Measurements from ENCODE around the gene SAMD7. TPM values are rescaled to one million over a fixed set of nuclear protein-coding genes. Genes with fewer than 3 reads are reported as not detected.

SAMD7 gene
- total and polyA plus RNA-seq, 9 of the 15 experiments (the other 6 are each of a cell fraction or from before 2014, with no cell fraction given), result not detected

DNA sequence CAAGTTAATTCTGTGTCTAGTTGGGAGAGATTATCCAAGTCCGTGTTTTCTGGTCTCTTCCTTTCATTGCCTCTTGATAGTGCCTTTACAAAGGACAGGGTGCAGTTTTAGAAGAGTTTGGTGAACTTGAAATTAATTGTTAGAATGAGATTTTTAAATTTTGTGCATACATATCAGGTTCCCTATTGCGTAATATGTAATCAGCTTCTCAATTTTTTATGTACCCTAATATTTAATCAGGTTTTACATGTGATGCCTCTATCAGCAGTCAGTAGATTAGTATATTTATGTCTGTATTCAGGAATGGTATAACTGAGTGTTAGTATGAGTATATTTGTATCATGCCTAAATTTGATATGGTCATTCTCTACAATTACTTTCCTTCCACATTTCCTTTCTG, 60.1 kb downstream of the SAMD7 start (continued):
- TF ChIP-seq, protein P1, sequence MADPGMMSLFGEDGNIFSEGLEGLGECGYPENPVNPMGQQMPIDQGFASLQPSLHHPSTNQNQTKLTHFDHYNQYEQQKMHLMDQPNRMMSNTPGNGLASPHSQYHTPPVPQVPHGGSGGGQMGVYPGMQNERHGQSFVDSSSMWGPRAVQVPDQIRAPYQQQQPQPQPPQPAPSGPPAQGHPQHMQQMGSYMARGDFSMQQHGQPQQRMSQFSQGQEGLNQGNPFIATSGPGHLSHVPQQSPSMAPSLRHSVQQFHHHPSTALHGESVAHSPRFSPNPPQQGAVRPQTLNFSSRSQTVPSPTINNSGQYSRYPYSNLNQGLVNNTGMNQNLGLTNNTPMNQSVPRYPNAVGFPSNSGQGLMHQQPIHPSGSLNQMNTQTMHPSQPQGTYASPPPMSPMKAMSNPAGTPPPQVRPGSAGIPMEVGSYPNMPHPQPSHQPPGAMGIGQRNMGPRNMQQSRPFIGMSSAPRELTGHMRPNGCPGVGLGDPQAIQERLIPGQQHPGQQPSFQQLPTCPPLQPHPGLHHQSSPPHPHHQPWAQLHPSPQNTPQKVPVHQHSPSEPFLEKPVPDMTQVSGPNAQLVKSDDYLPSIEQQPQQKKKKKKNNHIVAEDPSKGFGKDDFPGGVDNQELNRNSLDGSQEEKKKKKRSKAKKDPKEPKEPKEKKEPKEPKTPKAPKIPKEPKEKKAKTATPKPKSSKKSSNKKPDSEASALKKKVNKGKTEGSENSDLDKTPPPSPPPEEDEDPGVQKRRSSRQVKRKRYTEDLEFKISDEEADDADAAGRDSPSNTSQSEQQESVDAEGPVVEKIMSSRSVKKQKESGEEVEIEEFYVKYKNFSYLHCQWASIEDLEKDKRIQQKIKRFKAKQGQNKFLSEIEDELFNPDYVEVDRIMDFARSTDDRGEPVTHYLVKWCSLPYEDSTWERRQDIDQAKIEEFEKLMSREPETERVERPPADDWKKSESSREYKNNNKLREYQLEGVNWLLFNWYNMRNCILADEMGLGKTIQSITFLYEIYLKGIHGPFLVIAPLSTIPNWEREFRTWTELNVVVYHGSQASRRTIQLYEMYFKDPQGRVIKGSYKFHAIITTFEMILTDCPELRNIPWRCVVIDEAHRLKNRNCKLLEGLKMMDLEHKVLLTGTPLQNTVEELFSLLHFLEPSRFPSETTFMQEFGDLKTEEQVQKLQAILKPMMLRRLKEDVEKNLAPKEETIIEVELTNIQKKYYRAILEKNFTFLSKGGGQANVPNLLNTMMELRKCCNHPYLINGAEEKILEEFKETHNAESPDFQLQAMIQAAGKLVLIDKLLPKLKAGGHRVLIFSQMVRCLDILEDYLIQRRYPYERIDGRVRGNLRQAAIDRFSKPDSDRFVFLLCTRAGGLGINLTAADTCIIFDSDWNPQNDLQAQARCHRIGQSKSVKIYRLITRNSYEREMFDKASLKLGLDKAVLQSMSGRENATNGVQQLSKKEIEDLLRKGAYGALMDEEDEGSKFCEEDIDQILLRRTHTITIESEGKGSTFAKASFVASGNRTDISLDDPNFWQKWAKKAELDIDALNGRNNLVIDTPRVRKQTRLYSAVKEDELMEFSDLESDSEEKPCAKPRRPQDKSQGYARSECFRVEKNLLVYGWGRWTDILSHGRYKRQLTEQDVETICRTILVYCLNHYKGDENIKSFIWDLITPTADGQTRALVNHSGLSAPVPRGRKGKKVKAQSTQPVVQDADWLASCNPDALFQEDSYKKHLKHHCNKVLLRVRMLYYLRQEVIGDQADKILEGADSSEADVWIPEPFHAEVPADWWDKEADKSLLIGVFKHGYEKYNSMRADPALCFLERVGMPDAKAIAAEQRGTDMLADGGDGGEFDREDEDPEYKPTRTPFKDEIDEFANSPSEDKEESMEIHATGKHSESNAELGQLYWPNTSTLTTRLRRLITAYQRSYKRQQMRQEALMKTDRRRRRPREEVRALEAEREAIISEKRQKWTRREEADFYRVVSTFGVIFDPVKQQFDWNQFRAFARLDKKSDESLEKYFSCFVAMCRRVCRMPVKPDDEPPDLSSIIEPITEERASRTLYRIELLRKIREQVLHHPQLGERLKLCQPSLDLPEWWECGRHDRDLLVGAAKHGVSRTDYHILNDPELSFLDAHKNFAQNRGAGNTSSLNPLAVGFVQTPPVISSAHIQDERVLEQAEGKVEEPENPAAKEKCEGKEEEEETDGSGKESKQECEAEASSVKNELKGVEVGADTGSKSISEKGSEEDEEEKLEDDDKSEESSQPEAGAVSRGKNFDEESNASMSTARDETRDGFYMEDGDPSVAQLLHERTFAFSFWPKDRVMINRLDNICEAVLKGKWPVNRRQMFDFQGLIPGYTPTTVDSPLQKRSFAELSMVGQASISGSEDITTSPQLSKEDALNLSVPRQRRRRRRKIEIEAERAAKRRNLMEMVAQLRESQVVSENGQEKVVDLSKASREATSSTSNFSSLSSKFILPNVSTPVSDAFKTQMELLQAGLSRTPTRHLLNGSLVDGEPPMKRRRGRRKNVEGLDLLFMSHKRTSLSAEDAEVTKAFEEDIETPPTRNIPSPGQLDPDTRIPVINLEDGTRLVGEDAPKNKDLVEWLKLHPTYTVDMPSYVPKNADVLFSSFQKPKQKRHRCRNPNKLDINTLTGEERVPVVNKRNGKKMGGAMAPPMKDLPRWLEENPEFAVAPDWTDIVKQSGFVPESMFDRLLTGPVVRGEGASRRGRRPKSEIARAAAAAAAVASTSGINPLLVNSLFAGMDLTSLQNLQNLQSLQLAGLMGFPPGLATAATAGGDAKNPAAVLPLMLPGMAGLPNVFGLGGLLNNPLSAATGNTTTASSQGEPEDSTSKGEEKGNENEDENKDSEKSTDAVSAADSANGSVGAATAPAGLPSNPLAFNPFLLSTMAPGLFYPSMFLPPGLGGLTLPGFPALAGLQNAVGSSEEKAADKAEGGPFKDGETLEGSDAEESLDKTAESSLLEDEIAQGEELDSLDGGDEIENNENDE (IDR thresholded peaks at IDR 0.05; ENCODE audit: low read depth, low read length), result no peak
- TF ChIP-seq, protein P2, sequence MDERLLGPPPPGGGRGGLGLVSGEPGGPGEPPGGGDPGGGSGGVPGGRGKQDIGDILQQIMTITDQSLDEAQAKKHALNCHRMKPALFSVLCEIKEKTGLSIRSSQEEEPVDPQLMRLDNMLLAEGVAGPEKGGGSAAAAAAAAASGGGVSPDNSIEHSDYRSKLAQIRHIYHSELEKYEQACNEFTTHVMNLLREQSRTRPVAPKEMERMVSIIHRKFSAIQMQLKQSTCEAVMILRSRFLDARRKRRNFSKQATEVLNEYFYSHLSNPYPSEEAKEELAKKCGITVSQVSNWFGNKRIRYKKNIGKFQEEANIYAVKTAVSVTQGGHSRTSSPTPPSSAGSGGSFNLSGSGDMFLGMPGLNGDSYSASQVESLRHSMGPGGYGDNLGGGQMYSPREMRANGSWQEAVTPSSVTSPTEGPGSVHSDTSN (CRISPR knock-in tag; IDR thresholded peaks at IDR 0.05; ENCODE audit: low read depth), result no peak
- TF ChIP-seq, protein P2 (tag; conservative IDR thresholded peaks at IDR 0.05; ENCODE audit: low read depth), result no peak
- TF ChIP-seq EP400 (IDR thresholded peaks at IDR 0.05) (no peak), L3MBTL2 (IDR thresholded peaks at IDR 0.05) (no peak), MXI1 (IDR thresholded peaks at IDR 0.05; ENCODE audit: low read depth, low read length) (no peak), ADNP (tag; IDR thresholded peaks at IDR 0.05) (no peak), PURB (CRISPR knock-in tag; IDR thresholded peaks at IDR 0.05; ENCODE audit: low read depth) (no peak), NEUROD1 (IDR thresholded peaks at IDR 0.05; ENCODE audit: borderline replicate concordance, low read depth, low read length, partially characterized antibody) (no peak), CAMTA2 (CRISPR knock-in tag; conservative IDR thresholded peaks at IDR 0.05) (no peak), ZNF165 (CRISPR knock-in tag; IDR thresholded peaks at IDR 0.05; ENCODE audit: borderline replicate concordance) (no peak), ZNF445 (CRISPR knock-in tag; IDR thresholded peaks at IDR 0.05; ENCODE audit: low read depth) (no peak)

Data from K562 (cell line).